ENCODE measurements around the gene CASQ2. TPM values are rescaled to one million over a fixed set of nuclear protein-coding genes. Genes with fewer than 3 reads are reported as not detected.
A peak's percentile ranks its signal among the peaks of the same experiment; 100 is the strongest.

Gene CASQ2
- total and polyA plus RNA-seq, 2 of the 13 experiments (the other 11 are each of a cell fraction or from before 2014, with no cell fraction given) = not detected

GRCh38 chr1:115710859-115711624, 57.5 kb downstream of the CASQ2 start (continued):
- TF ChIP-seq MLLT10 (CRISPR knock-in tag; IDR thresholded peaks at IDR 0.05) = no peak
- no peak for TF ChIP-seq ZNF513 (CRISPR knock-in tag; conservative IDR thresholded peaks at IDR 0.05)
- TF ChIP-seq NR2F6 (IDR thresholded peaks at IDR 0.05) = peak; percentile 70
- peak; percentile 53; the same call in 1 of the 2 replicates for TF ChIP-seq NR2F6 (CRISPR knock-in tag; IDR thresholded peaks at IDR 0.05)
- TF ChIP-seq LBX2 (CRISPR knock-in tag; IDR thresholded peaks at IDR 0.05; ENCODE audit: borderline replicate concordance) = no peak
- no peak for TF ChIP-seq ZBTB2 (CRISPR knock-in tag; IDR thresholded peaks at IDR 0.05; ENCODE audit: low read depth)
- peak; percentile 63 for TF ChIP-seq GATAD2A (CRISPR knock-in tag; IDR thresholded peaks at IDR 0.05)
- 0 out of 2 replicates have a peak, but pooled peaks have one; percentile 38 for TF ChIP-seq THAP11 (CRISPR knock-in tag; IDR thresholded peaks at IDR 0.05)
- TF ChIP-seq CEBPG (CRISPR knock-in tag; IDR thresholded peaks at IDR 0.05) = peak; percentile 87
- no peak for TF ChIP-seq ZNF160 (CRISPR knock-in tag; IDR thresholded peaks at IDR 0.05)
- TF ChIP-seq HNRNPLL (IDR thresholded peaks at IDR 0.05; ENCODE audit: low read depth, low read length, poor library complexity, severe bottlenecking) = no peak
- TF ChIP-seq KIAA2018 (CRISPR knock-in tag; IDR thresholded peaks at IDR 0.05; ENCODE audit: borderline replicate concordance) = no peak
- no peak for TF ChIP-seq HOXD1 (CRISPR knock-in tag; IDR thresholded peaks at IDR 0.05)
- TF ChIP-seq SAP130 (CRISPR knock-in tag; IDR thresholded peaks at IDR 0.05; ENCODE audit: low read depth) = peak; percentile 72
- TF ChIP-seq ZNF331 (CRISPR knock-in tag; IDR thresholded peaks at IDR 0.05) = peak; percentile 60; the same call in 1 of the 2 replicates
- no peak for TF ChIP-seq ZNF7 (CRISPR knock-in tag; IDR thresholded peaks at IDR 0.05)
- TF ChIP-seq CENPBD1 (CRISPR knock-in tag; IDR thresholded peaks at IDR 0.05; ENCODE audit: borderline replicate concordance, low read depth) = no peak
- TF ChIP-seq FOXA1 (IDR thresholded peaks at IDR 0.05) = 0 out of 2 replicates have a peak, but pooled peaks have one; percentile 24
- peak; percentile 95 for TF ChIP-seq FOXA1 (CRISPR knock-in tag; IDR thresholded peaks at IDR 0.05)
- TF ChIP-seq ZC3H13 (CRISPR knock-in tag; IDR thresholded peaks at IDR 0.05) = no peak
